NCI-H1048 (cell line): ENCODE data around the gene ASGR1.

Experiments used
- DNase-seq: peaks from one replicate; lab custom pipeline; 2025; lab: John Stamatoyannopoulos, UW

Gene ASGR1, protein sequence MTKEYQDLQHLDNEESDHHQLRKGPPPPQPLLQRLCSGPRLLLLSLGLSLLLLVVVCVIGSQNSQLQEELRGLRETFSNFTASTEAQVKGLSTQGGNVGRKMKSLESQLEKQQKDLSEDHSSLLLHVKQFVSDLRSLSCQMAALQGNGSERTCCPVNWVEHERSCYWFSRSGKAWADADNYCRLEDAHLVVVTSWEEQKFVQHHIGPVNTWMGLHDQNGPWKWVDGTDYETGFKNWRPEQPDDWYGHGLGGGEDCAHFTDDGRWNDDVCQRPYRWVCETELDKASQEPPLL

DNA sequence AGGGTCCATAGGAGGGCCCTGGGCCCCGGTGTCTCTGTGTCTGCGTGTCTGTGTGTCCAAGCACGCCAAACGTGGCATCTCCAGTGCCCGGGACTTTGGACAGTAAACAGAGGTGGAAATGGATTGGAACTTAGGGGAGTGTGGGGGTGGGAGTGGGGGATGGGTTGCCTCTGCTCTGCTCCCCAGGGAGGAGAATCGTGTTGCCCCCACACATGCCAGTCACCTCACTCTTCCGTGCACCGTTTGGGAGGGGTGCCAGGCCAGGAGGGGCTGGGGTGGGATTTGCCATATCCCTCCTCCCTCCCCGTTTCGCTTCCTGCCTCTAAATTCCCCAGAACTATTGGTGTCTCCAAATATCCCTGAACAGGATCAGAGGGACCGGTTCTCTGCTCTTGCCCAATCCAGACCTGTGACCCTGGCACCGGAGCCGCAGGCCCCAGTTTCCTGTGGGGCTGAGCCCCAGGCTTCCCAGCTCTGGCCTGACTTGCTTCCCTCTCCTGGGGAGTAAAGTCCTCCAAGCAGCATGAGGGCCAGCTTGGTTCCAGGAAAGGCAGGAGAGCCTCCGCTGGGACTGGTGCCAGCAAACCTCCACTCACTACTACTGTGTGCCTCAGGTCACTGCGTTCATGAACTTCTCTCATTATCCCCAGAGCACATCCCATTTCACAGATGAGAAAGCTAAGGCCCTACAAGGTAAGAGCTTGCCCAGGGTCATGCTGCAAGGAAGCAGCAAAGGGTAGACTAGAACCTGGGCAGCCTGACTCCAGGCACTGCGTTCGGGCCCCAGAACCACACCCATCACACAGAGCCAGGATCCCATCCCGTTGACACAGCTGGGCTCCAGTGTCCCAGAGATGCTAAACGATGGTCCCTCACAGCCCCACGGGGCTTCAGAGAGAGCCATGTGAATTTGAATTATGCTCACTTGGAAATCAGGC lies at the start of gene ASGR1:
Gene ASGR1 (minus strand): TSS at position 54 of the 938 bp plus-strand sequence. CDS start 807 bp downstream, outside the sequence.
- DNase-seq, result no peak

DNA sequence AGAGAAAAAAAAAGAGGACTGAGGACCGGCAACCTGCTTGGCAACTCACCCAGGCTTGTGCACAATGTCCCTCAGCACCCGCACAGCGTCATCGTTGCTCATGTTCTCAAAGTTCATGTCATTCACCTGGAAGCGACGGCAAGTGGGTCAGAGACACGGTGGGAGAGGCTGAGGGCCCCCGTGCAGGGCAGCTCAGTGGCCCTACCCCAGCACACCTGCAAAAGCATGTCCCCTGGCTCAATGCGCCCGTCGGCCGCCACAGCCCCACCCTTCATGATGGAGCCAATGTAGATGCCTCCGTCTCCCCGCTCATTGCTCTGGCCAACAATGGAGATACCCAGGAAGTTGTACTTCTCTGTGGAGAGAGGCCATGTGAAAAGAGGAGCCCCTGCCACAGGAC lies 49.8 kb upstream of the ASGR1 start:
- no peak for DNase-seq

DNA sequence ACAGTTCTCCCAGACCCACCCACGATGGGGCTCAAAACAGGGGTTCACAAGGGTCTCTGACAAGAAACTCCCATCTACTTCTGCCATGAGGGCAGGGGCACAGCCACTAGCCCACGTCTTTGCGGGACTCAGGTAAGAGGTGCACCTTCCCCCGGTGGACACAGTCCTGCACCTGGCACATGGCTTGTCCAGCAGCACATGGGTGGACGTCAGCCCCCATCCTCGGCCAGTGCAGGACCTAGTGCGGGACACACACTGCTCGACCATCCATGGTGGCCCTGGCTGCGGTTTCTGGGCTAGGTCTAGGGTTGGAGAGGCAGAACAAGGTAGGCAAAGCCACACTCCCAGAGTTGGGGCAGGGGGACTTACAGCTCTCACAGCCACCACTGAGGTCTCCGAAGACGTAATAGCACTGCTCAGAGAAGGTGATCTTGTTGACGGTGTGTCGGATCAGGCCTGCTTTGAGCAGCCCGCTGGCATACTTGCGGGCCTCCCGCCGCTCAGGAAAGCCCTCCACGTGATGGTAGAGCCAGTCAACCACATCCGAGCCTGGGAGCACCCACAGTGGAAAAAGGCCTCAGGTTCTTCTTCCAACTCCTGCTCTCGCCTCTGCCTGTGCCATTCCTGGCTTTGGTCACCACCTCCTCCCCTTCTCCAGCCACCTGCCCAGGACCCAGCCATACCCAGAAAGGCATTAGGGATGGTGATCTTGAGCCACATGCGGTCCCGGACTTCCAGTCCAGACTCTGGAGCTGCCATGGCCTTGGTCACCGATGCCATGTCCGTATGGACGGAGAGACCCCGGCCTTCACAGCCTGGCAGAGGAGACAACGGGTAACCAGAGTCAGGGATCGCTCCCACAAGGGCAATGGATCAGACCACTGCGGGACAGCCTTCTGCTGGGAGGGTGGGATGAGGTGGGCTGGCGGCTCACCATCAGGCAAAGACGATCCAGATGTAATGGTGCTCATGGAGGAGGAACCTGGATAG lies 47.8 kb upstream of the ASGR1 start:
- DNase-seq, result no peak

DNA sequence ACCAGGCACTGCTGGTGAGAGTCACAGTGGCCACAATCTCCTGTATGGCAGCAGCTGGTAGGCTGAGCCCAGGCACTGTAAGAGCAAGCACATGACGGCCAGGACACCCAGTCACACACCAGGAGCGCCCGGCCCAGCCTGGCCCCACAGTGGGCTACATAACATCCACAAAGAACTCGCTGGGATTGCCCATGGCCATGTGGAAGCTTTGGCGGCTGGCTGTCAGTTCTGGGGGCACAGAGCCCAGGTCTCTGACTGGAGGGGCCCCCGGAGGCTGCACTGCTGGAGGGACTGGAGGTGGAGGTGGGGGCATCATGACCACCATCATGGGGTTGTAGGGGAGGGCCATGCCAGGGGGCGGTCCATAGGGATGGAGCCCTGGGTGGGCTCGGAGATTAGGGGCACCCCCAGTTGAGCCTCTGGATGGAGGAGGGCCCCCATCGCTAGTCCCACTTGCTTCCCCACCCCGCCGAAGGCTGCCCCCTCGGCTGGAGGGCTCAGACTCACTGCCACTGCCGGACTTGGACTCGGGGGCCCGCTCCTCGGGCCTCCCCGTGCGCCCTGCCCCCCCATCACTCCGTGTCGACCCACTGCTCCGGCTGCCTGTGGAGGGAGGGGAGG lies 46.7 kb upstream of the ASGR1 start:
- DNase-seq, result no peak

GRCh38 chr17:7224661-7225111 lies 45.5 kb upstream of the ASGR1 start:
- DNase-seq, result no peak

- no peak for DNase-seq
Observed at GRCh38 chr17:7224110-7224509, 44.9 kb upstream of the ASGR1 start.

GRCh38 chr17:7223375-7223774 lies 44.2 kb upstream of the ASGR1 start:
- DNase-seq, result no peak

- DNase-seq, result no peak
Observed at GRCh38 chr17:7222972-7223292, 43.8 kb upstream of the ASGR1 start.

DNA sequence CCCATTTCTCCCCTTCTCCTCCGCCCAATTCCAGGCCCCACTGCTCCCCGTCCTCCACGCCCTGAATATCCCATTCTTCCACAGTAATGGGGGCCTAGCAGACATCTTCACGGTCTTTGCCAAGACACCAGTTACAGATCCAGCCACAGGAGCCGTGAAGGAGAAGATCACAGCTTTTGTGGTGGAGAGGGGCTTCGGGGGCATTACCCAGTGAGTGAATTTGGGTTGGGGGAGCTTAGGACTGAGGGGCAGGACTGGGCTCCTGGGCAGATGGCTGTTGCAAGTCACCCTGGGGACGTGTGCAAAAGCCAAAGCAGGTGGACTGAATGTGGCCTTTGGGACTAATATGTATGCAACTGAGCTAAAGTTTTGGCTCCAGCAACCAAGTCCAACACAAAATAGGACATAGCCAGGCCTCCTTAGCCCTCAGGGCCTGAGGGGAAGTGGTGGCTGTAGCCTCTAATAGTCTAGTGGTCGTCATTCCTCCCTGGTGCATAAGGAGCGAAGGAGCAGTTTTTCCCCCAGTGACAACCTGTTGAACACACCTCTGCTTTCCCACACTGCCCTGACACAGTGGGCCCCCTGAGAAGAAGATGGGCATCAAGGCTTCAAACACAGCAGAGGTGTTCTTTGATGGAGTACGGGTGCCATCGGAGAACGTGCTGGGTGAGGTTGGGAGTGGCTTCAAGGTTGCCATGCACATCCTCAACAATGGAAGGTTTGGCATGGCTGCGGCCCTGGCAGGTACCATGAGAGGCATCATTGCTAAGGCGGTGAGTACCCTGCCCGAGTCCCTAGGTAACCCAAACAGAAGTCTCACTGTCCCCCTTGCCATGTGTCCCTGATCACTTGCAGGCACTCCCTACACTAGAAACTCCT lies 43.2 kb upstream of the ASGR1 start:
- no peak for DNase-seq

- no peak for DNase-seq
Observed at GRCh38 chr17:7221278-7222092, 42.3 kb upstream of the ASGR1 start.

DNA sequence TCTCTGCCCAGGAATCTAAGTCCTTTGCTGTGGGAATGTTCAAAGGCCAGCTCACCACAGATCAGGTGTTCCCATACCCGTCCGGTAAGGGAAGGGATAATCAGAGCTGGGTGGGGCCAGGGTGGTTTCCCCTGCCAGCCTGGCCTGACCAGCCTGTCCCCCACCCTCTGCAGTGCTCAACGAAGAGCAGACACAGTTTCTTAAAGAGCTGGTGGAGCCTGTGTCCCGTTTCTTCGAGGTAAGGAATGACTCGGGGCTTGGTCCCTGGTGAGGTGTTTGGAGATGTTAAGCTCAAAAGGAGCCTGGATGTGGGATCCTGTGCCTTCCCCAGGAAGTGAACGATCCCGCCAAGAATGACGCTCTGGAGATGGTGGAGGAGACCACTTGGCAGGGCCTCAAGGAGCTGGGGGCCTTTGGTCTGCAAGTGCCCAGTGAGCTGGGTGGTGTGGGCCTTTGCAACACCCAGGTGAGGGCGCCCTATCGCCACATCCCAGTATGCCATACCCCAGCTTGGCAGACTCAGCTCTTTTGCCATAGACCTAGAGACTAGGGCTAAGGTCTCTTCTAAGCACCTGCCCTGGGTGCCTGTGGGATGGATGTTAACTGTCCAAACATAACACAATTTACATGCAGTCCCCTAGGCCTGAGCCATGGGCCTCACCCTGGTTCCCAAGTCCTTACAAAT lies 41.6 kb upstream of the ASGR1 start:
- DNase-seq, result no peak

DNA sequence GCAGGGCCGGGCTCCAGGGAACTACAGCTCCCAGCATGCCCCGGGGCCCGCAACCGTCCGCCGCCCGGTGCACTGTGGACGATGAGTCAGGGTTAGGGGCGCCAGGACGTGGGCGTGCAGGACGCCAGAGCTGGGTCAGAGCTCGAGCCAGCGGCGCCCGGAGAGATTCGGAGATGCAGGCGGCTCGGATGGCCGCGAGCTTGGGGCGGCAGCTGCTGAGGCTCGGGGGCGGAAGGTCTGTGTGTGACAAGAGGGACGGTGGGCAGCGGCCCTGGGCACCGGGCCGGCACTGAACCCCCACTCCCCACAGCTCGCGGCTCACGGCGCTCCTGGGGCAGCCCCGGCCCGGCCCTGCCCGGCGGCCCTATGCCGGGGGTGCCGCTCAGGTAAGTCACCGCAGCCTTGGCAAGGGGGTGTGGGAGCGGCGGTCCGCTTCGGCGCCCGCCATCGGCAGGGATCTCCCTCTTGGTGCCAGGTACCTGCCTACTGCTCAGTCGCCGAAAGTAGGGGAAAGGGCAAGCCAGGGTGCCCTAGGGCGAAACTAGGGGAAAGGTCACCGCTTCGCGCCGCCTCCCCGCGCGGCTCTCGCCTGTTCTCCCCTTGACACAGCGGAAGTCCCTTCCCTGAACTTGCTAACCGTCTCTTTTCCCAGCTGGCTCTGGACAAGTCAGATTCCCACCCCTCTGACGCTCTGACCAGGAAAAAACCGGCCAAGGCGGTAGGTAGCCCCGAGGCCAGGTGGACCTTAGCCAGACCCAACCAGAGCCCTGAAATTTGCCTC lies 40.8 kb upstream of the ASGR1 start, which contains the start of the genes ACADVL and DLG4:
Gene ACADVL (plus strand): TSS at position 127 of the 781 bp plus-strand sequence. CDS start 47 bp downstream, at position 174.
Gene DLG4 (minus strand): TSS at position 25 of the 781 bp plus-strand sequence.
- no peak for DNase-seq

- peak; percentile 49 for DNase-seq
Observed at GRCh38 chr17:7219229-7219811, 40.1 kb upstream of the ASGR1 start.

GRCh38 chr17:7218758-7219157 lies 39.6 kb upstream of the ASGR1 start:
- no peak for DNase-seq

GRCh38 chr17:7218166-7218565 lies 39.0 kb upstream of the ASGR1 start:
- no peak for DNase-seq

GRCh38 chr17:7217113-7217987 lies 38.2 kb upstream of the ASGR1 start:
- DNase-seq, result no peak
